ENCODE data around the gene EFL1.
"Not testable (repeated sequence)": the region's sequence is repeated elsewhere in the genome, so short reads cannot be mapped to it uniquely, and the experiment has no call there.

The EFL1 gene

GRCh38 chr15:82196353-82196752 is 66.2 kb downstream of the EFL1 start:
- no peak for DNase-seq (ENCODE audit: low spot score)

GRCh38 chr15:82195818-82196217 is 66.7 kb downstream of the EFL1 start:
- DNase-seq (ENCODE audit: low spot score) = not testable (repeated sequence)

GRCh38 chr15:82194488-82194887 is 68.0 kb downstream of the EFL1 start:
- not testable (repeated sequence) for DNase-seq (ENCODE audit: low spot score)

- DNase-seq (ENCODE audit: low spot score) = not testable (repeated sequence)
Observed at GRCh38 chr15:82193435-82193834, 69.1 kb downstream of the EFL1 start.

GRCh38 chr15:82192394-82192793 is 70.1 kb downstream of the EFL1 start:
- not testable (repeated sequence) for DNase-seq (ENCODE audit: low spot score)

GRCh38 chr15:82186719-82187406 is 75.7 kb downstream of the EFL1 start:
- no peak for DNase-seq (ENCODE audit: low spot score)

GRCh38 chr15:82186161-82186560 is 76.4 kb downstream of the EFL1 start:
- no peak for DNase-seq (ENCODE audit: low spot score)

GRCh38 chr15:82184776-82185175 is 77.8 kb downstream of the EFL1 start:
- no peak for DNase-seq (ENCODE audit: low spot score)

- DNase-seq (ENCODE audit: low spot score) = no peak
Observed at GRCh38 chr15:82184355-82184754, 78.2 kb downstream of the EFL1 start.

GRCh38 chr15:82183121-82184031 is 79.2 kb downstream of the EFL1 start:
- no peak for DNase-seq (ENCODE audit: low spot score)

- DNase-seq (ENCODE audit: low spot score) = no peak
Observed at GRCh38 chr15:82181371-82181770, 81.2 kb downstream of the EFL1 start.

GRCh38 chr15:82178061-82178460 is 84.5 kb downstream of the EFL1 start:
- DNase-seq (ENCODE audit: low spot score) = no peak

GRCh38 chr15:82177291-82178010 is 85.1 kb downstream of the EFL1 start:
- no peak for DNase-seq (ENCODE audit: low spot score)

GRCh38 chr15:82176542-82176941 is 86.0 kb downstream of the EFL1 start:
- no peak for DNase-seq (ENCODE audit: low spot score)

- DNase-seq (ENCODE audit: low spot score) = no peak
Observed at GRCh38 chr15:82174471-82175235, 87.9 kb downstream of the EFL1 start.

GRCh38 chr15:82173108-82173507 is 89.4 kb downstream of the EFL1 start:
- no peak for DNase-seq (ENCODE audit: low spot score)

GRCh38 chr15:82172506-82172905 is 90.0 kb downstream of the EFL1 start:
- DNase-seq (ENCODE audit: low spot score) = no peak

- no peak for DNase-seq (ENCODE audit: low spot score)
Observed at GRCh38 chr15:82168757-82169156, 93.8 kb downstream of the EFL1 start.

- no peak for DNase-seq (ENCODE audit: low spot score)
Observed at GRCh38 chr15:82168296-82168695, 94.2 kb downstream of the EFL1 start.

- no peak for DNase-seq (ENCODE audit: low spot score)
Observed at GRCh38 chr15:82165948-82166376, 96.6 kb downstream of the EFL1 start.

GRCh38 chr15:82159922-82160321 is 102.6 kb downstream of the EFL1 start:
- DNase-seq (ENCODE audit: low spot score) = no peak

GRCh38 chr15:82158811-82159210 is 103.7 kb downstream of the EFL1 start:
- no peak for DNase-seq (ENCODE audit: low spot score)

Data from activated CD4-positive, alpha-beta T cell treated with anti-CD3 and anti-CD28 coated beads, Interleukin-2, Interleukin-4, amounts not matched to agents 100 ng/mL and 50 ng/mL, durations not matched to agents 16 hours and 8 hours (primary cell).